Peyer's patch (tissue), 4 donors: ENCODE results near the gene WNT6. TPM values are rescaled to one million over a fixed set of nuclear protein-coding genes. Genes with fewer than 3 reads are reported as not detected.

ENCODE experiments used
- DNase-seq, 3 donors: peaks; one replicate each; pipeline ENCODE4 v3.0.0-alpha.2; 2017 to 2019
- H3K27ac ChIP-seq, 4 donors: fragments of 200-600 bp; sonication (generic); one replicate each; pipeline ENCODE4 v1.5.1; 2016 to 2019
- H3K27me3 ChIP-seq, 2 donors: fragments of 200-600 bp; sonication (generic); one replicate each; pipeline ENCODE4 v1.5.1; 2019
- H3K36me3 ChIP-seq, 3 donors: fragments of 200-600 bp; sonication (generic); one replicate each; pipeline ENCODE4 v1.5.1; 2016 to 2019
- H3K4me1 ChIP-seq, 4 donors: fragments of 200-600 bp; sonication (generic); one replicate each; pipeline ENCODE4 v1.5.1; 2016 to 2019
- H3K4me3 ChIP-seq, 4 donors: fragments of 200-600 bp; sonication (generic); 1 replicate in 3 of 4; 2 replicates in 1 of 4; pipeline ENCODE4 v1.5.1; 2016 to 2019; ENCODE audit warnings: mild to moderate bottlenecking in 1 of 4
- H3K9me3 ChIP-seq, 4 donors: fragments of 200-600 bp; sonication (generic); one replicate each; pipeline ENCODE4 v1.5.1; 2016 to 2019; ENCODE audit warnings: mild to moderate bottlenecking in 1 of 4
- POLR2A ChIP-seq, 2 donors: fragments of 450-650 bp; IDR thresholded peaks; one replicate each; pipeline ENCODE4 v1.5.1; 2017; ENCODE audit warnings: antibody characterized with exemption in 2 of 2, mild to moderate bottlenecking in 2 of 2, moderate library complexity in 2 of 2
- total RNA-seq, 4 donors: library from RNA; depleted of rRNA; stranded (reverse); fragments of >200 nt; gene quantifications; one replicate each; pipeline ENCODE4 v1.1.0, GENCODE V29; 2016
- TF ChIP-seq, protein P1 (sequence below), 6 experiments: fragments of 450-650 bp in 4 of 6; fragments of 200-600 bp in 2 of 6; sonication (generic) in 1 of 6; IDR thresholded peaks; one replicate each; pipeline ENCODE4 v1.5.1; 2017 to 2019; ENCODE audit warnings: antibody characterized with exemption in 6 of 6, mild to moderate bottlenecking in 3 of 6, moderate library complexity in 1 of 6

The WNT6 gene
- total RNA-seq, 4 donors from 2014 or later: not detected

DNA sequence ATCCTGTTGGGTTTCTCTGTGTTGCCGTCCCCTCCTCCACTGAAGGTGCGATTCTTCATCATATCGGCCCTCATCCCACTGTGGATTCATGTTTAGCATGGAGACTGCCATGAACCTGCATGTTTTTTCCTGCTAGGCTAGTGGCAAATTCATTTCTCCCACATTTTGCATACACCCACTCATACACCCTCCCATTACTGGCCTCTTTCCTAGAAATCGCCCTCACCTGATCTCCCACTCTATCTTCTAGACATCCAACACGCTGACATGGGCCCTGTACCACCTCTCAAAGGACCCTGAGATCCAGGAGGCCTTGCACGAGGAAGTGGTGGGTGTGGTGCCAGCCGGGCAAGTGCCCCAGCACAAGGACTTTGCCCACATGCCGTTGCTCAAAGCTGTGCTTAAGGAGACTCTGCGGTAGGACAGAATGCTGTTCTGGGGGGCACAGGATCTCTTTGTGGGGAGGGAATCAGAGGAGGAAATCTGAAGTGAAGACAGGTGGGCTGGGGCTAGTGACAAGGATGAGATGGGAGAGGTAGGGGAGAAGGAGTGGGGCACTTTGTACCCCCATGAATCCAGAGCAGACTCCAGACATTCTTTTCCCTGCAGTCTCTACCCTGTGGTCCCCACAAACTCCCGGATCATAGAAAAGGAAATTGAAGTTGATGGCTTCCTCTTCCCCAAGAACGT, 45.7 kb upstream of the WNT6 start:
- no peaks in the 10 kb centered on the region for H3K27me3 ChIP-seq
- H3K4me1 ChIP-seq: no peaks in the 10 kb centered on the region
- H3K4me3 ChIP-seq: no peak overlapping the region
- TF ChIP-seq, protein P1, sequence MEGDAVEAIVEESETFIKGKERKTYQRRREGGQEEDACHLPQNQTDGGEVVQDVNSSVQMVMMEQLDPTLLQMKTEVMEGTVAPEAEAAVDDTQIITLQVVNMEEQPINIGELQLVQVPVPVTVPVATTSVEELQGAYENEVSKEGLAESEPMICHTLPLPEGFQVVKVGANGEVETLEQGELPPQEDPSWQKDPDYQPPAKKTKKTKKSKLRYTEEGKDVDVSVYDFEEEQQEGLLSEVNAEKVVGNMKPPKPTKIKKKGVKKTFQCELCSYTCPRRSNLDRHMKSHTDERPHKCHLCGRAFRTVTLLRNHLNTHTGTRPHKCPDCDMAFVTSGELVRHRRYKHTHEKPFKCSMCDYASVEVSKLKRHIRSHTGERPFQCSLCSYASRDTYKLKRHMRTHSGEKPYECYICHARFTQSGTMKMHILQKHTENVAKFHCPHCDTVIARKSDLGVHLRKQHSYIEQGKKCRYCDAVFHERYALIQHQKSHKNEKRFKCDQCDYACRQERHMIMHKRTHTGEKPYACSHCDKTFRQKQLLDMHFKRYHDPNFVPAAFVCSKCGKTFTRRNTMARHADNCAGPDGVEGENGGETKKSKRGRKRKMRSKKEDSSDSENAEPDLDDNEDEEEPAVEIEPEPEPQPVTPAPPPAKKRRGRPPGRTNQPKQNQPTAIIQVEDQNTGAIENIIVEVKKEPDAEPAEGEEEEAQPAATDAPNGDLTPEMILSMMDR (IDR thresholded peaks at IDR 0.05): no peak
- TF ChIP-seq POLR2A (IDR thresholded peaks at IDR 0.05): no peak
- peak in 2 of 3 donors; percentile 71 to 74 for DNase-seq
- no peaks in the 10 kb centered on the region for H3K9me3 ChIP-seq
- peak overlapping the region in 1 of 4 donors; percentile 57 for H3K27ac ChIP-seq
- peaks cover 0 to 52% (median 0%) of the 10 kb centered on the region in 3 donors for H3K36me3 ChIP-seq

DNA sequence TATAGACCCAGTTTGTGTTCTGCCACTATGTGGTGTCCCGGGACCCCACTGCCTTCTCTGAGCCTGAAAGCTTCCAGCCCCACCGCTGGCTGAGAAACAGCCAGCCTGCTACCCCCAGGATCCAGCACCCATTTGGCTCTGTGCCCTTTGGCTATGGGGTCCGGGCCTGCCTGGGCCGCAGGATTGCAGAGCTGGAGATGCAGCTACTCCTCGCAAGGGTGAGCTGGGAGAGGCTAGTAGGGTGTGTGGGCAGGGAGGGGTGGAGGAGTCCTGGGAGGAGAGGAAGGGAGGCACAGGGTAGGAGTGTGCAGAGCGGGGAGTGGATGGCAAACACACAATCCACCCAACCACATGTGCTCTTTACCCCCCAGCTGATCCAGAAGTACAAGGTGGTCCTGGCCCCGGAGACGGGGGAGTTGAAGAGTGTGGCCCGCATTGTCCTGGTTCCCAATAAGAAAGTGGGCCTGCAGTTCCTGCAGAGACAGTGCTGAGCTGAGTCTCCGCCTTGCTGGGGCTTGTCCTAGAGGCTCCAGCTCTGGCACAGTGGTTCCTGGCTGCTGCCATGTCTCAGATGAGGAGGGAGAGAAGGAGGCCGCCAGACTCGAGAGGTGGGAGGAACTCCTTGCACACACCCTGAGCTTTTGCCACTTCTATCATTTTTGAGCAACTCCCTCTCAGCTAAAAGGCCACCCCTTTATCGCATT, 44.9 kb upstream of the WNT6 start:
- no peaks in the 10 kb centered on the region for H3K9me3 ChIP-seq
- H3K4me3 ChIP-seq: no peak overlapping the region
- no peak for DNase-seq
- TF ChIP-seq, protein P1 (IDR thresholded peaks at IDR 0.05): no peak
- no peak for TF ChIP-seq POLR2A (IDR thresholded peaks at IDR 0.05)
- H3K27ac ChIP-seq: peak overlapping the region in 1 of 4 donors; percentile 57
- no peaks in the 10 kb centered on the region for H3K4me1 ChIP-seq
- H3K27me3 ChIP-seq: no peaks in the 10 kb centered on the region
- peaks cover 0 to 52% (median 0%) of the 10 kb centered on the region in 3 donors for H3K36me3 ChIP-seq

DNA sequence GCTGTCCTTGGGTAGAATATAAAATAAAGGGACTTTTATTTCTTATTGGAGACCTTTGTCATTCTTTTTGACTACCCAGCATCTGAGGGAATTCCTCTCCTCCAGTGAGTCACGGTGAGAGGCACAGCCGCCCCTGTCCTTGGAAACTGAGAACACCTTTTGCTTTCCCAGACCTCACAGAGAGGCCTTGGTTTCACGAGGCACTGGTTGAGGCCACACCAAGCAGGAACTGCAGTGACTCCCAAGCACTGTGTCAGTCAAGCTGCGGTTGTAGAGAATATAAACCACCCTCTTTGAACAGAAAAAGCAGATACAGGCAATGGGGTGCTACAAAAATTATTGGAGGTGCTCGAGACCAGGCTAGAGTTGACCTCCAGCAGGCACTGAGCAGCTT, 44.4 kb upstream of the WNT6 start:
- Histone ChIP-seq H3K27ac (no peak overlapping the region), H3K4me1 (no peaks in the 10 kb centered on the region), H3K4me3 (no peak overlapping the region), H3K36me3 (peaks cover 0 to 52% (median 0%) of the 10 kb centered on the region in 3 donors), H3K9me3 (no peaks in the 10 kb centered on the region), H3K27me3 (no peaks in the 10 kb centered on the region)
- TF ChIP-seq POLR2A (IDR thresholded peaks at IDR 0.05): no peak
- TF ChIP-seq, protein P1 (IDR thresholded peaks at IDR 0.05): no peak
- no peak for DNase-seq

DNA sequence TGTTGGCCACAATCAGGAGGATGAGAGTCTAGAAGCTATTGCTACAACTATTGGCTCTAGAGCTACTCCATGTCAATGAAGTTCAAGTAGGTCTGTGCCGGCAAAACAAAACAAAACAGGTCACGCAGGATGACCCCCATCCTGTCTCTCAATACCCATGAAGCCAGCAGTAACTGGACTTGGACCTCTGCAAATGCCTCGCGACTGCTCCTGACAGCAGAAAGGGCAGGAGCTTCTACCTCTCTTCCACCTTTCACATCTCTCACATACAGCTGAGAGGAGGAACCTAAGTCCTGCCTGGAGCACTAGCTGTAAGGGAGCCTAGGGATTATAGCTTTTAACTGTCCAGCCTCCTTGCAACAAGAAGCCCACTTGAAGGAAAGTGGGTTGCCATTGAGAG, 44.0 kb upstream of the WNT6 start:
- Histone ChIP-seq H3K27ac (no peak overlapping the region), H3K4me1 (no peaks in the 10 kb centered on the region), H3K4me3 (no peak overlapping the region), H3K27me3 (no peaks in the 10 kb centered on the region), H3K36me3 (peaks cover 0 to 52% (median 0%) of the 10 kb centered on the region in 3 donors), H3K9me3 (no peaks in the 10 kb centered on the region)
- TF ChIP-seq, protein P1 (IDR thresholded peaks at IDR 0.05): no peak
- no peak for TF ChIP-seq POLR2A (IDR thresholded peaks at IDR 0.05)
- no peak for DNase-seq

DNA sequence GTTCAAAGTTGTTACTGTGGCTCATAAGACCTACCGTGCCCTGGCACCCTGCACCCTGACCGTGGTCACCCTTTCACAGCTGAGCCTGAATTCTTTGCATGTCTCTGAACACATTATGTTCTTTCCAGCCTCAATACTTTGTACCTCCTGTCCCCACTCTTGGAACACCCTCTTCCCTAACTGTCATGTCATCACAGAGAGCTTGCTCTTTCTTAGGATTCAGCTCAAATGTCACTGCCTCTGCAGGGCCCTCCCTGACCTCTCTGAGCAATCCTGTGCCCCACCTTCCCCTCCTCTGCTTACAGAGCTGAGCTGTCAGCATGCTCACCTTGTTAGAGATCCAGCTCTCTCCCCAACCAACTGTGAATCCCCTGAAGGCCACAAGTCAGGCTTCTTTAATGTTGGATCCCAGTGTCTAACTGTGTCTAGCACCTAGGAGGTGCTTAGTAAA, 43.0 kb upstream of the WNT6 start:
- no peak for DNase-seq
- TF ChIP-seq, protein P1 (IDR thresholded peaks at IDR 0.05): no peak
- TF ChIP-seq POLR2A (IDR thresholded peaks at IDR 0.05): no peak
- H3K36me3 ChIP-seq: peaks cover 0 to 48% (median 0%) of the 10 kb centered on the region in 3 donors
- no peaks in the 10 kb centered on the region for H3K27me3 ChIP-seq
- no peak overlapping the region for H3K27ac ChIP-seq
- no peaks in the 10 kb centered on the region for H3K4me1 ChIP-seq
- no peak overlapping the region for H3K4me3 ChIP-seq
- H3K9me3 ChIP-seq: no peaks in the 10 kb centered on the region
